Measurements from ENCODE around the gene ANGPTL8. TPM values are rescaled to one million over a fixed set of nuclear protein-coding genes. Genes with fewer than 3 reads are reported as not detected.

ANGPTL8 gene
- total RNA-seq, 3 donors from 2014 or later = not detected

DNA sequence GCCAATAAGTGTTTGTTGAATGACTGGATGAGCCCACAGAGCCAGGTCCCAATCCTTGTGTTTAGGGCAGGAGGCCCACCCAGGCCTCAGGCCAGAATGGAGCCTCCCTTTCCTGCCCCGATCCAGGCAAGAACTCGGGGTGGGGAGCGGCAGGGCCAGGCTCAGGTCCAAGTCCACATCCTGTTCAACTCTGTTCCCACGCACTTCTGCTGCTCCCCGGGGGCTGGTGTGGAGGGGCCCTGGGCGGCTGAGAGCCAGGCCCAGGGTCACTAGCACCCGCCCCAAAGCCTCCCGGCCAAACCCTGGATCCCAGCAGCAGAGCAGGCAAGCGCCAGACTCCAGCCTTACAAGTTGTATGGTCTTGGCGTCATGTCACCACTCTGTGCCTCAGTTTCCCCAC, 8.0 kb downstream of the ANGPTL8 start:
- TF ChIP-seq, protein P1, sequence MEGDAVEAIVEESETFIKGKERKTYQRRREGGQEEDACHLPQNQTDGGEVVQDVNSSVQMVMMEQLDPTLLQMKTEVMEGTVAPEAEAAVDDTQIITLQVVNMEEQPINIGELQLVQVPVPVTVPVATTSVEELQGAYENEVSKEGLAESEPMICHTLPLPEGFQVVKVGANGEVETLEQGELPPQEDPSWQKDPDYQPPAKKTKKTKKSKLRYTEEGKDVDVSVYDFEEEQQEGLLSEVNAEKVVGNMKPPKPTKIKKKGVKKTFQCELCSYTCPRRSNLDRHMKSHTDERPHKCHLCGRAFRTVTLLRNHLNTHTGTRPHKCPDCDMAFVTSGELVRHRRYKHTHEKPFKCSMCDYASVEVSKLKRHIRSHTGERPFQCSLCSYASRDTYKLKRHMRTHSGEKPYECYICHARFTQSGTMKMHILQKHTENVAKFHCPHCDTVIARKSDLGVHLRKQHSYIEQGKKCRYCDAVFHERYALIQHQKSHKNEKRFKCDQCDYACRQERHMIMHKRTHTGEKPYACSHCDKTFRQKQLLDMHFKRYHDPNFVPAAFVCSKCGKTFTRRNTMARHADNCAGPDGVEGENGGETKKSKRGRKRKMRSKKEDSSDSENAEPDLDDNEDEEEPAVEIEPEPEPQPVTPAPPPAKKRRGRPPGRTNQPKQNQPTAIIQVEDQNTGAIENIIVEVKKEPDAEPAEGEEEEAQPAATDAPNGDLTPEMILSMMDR (IDR thresholded peaks at IDR 0.05) = no peak
- ATAC-seq = no peak
- H3K36me3 ChIP-seq (ENCODE audit: low read depth) = no peaks in the 10 kb centered on the region
- DNase-seq = no peak
- no peaks in the 10 kb centered on the region for H3K4me1 ChIP-seq (ENCODE audit: low read depth)
- intact Hi-C loops (cut with DNase I, micrococcal nuclease) = no loop called here
- H3K4me3 ChIP-seq = no peak overlapping the region
- no peaks in the 10 kb centered on the region for H3K9me3 ChIP-seq

DNA sequence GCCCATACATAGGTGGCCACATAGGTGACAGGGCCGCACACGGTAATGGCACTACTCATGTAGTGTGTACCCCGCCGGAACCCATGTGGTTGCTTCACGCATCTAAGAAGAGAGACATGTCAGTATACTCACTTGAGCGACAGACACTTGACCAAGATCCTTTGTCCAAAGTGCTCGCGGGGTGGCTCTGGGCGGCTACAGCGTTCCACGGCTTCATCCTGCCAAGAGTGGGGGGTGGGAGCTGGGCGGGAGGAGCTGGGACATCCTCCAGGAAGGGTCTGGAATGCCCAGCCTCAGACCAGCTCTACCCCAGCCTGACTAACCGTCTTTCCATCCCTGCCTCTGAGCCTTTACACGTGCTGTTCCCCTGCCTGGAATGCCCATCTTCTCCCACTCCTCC, 8.5 kb downstream of the ANGPTL8 start:
- TF ChIP-seq, protein P1 (IDR thresholded peaks at IDR 0.05) = no peak
- DNase-seq (no peak), ATAC-seq (no peak)
- Histone ChIP-seq H3K4me1 (ENCODE audit: low read depth) (no peaks in the 10 kb centered on the region), H3K36me3 (ENCODE audit: low read depth) (no peaks in the 10 kb centered on the region), H3K4me3 (no peak overlapping the region), H3K9me3 (no peaks in the 10 kb centered on the region)
- intact Hi-C loops (cut with DNase I, micrococcal nuclease) = no loop called here

DNA sequence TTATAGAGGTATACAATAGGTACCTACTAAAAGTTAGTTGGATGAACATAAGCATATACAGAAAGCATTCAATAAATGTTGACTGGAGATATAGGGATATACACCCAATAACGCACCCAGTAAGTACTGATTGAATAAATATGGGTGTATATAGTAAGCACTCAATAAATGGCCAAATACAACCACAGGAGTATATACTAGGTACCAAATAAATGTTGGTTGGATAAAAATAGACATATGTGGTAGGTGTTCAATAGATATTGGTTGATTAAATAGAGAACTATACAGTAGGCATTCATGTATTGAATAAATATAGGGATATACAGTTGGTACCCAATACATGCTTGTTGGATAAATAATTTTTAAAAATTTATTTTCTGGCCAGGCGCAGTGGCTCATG, 9.4 kb downstream of the ANGPTL8 start:
- intact Hi-C loops (cut with DNase I, micrococcal nuclease) = no loop called here
- H3K4me3 ChIP-seq = no peak overlapping the region
- H3K9me3 ChIP-seq = no peaks in the 10 kb centered on the region
- ATAC-seq (no peak), DNase-seq (no peak)
- TF ChIP-seq, protein P1 (IDR thresholded peaks at IDR 0.05) = no peak
- H3K36me3 ChIP-seq (ENCODE audit: low read depth) = no peaks in the 10 kb centered on the region
- no peaks in the 10 kb centered on the region for H3K4me1 ChIP-seq (ENCODE audit: low read depth)

DNA sequence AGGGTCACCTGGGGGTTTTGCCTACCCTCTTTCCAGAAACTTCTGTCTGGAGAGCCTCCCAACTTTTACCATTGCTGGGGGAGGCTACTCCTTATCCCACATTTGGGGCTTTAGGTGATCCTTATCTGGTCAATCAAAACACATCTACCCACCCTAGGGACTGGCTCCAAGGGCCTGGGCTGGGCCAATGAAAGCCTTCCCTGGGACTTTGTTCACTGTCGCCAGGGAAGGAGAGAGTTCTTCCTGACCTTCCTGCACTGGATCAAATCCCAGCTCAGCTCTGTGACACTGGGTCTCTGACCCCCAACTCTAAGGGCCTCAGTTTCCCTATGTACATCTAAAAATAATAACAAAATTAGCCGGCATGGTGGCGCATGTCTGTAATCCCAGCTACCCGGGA, 11.8 kb downstream of the ANGPTL8 start:
- H3K36me3 ChIP-seq (ENCODE audit: low read depth) = no peaks in the 10 kb centered on the region

DNA sequence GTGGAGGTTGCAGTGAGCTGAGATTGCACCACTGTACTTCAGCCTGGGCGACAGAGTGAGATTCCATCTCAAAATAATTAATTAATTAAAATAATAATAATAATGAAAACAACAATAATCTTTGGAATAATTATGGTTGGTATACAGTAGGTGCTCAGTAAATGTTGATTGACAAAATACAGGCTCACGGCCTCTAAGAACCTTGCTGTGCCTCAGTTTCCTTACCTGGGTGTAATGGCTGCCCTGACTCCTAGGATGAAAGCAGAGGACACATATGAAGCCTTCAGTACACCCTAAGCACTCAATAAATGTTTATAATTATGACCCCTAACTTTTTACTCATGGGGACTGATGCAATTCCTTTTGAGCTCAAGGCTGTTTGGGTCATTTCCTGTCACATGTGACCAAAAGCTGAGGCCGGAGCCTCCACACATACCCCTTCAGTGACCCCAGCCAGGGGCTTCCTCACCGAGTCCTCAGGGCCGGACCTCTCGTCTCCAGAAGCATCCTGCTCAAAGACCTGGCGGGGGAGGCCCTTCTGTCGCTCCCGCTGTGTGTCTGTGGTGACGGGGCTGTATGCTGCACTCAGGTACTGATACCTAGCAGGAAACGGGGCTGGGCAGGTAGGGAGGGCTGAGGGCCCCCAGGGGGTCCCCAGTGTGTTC, 12.4 kb downstream of the ANGPTL8 start:
- DNase-seq (no peak), ATAC-seq (no peak)
- TF ChIP-seq, protein P1 (IDR thresholded peaks at IDR 0.05) = no peak
- Histone ChIP-seq H3K9me3 (no peaks in the 10 kb centered on the region), H3K36me3 (ENCODE audit: low read depth) (no peaks in the 10 kb centered on the region), H3K4me1 (ENCODE audit: low read depth) (no peaks in the 10 kb centered on the region), H3K4me3 (no peak overlapping the region)
- intact Hi-C loops (cut with DNase I, micrococcal nuclease) = no loop called here

More for the DNA sequence above, 11.8 kb downstream of the ANGPTL8 start:
- TF ChIP-seq, protein P1 (IDR thresholded peaks at IDR 0.05) = no peak
- intact Hi-C loops (cut with DNase I, micrococcal nuclease) = no loop called here
- DNase-seq (no peak), ATAC-seq (no peak)
- no peak overlapping the region for H3K4me3 ChIP-seq
- no peaks in the 10 kb centered on the region for H3K4me1 ChIP-seq (ENCODE audit: low read depth)
- H3K9me3 ChIP-seq = no peaks in the 10 kb centered on the region

All from mucosa of descending colon (tissue), 3 donors.